ENCODE results near the gene RTN4IP1.

- TF ChIP-seq, protein P1, sequence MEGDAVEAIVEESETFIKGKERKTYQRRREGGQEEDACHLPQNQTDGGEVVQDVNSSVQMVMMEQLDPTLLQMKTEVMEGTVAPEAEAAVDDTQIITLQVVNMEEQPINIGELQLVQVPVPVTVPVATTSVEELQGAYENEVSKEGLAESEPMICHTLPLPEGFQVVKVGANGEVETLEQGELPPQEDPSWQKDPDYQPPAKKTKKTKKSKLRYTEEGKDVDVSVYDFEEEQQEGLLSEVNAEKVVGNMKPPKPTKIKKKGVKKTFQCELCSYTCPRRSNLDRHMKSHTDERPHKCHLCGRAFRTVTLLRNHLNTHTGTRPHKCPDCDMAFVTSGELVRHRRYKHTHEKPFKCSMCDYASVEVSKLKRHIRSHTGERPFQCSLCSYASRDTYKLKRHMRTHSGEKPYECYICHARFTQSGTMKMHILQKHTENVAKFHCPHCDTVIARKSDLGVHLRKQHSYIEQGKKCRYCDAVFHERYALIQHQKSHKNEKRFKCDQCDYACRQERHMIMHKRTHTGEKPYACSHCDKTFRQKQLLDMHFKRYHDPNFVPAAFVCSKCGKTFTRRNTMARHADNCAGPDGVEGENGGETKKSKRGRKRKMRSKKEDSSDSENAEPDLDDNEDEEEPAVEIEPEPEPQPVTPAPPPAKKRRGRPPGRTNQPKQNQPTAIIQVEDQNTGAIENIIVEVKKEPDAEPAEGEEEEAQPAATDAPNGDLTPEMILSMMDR (IDR thresholded peaks at IDR 0.05; ENCODE audit: low read length) = no peak
- TF ChIP-seq EZH2phosphoT487 (IDR thresholded peaks at IDR 0.05; ENCODE audit: low read length) = no peak
- TF ChIP-seq EZH2 (optimal IDR thresholded peaks at IDR 0.05; ENCODE audit: low read depth, low read length) = no peak
Measured at GRCh38 chr6:106639812-106640211, 10.5 kb upstream of the RTN4IP1 start.

All from MM.1S (cell line).